GM19467 (cell line): ENCODE measurements around the gene MTARC1.
A peak's percentile ranks its signal among the peaks of the same experiment; 100 is the strongest.

ENCODE experiments used
- ATAC-seq: cut with Tn5 transposase; IDR thresholded peaks from one replicate; pipeline ENCODE4 v1.9.1; 2021; ENCODE audit warnings: mild to moderate bottlenecking, moderate library complexity; ENCODE audit not compliant: unreplicated experiment

Gene MTARC1

GRCh38 chr1:220786337-220787068, at the start of gene MTARC1:
Gene MTARC1 (plus strand): TSS chr1:220786913. CDS start chr1:220786945, 32 bp downstream.
- peak; percentile 60 for ATAC-seq

- no peak for ATAC-seq
Observed at GRCh38 chr1:220741349-220741748, 45.4 kb upstream of the MTARC1 start.

GRCh38 chr1:220741825-220742224, 44.9 kb upstream of the MTARC1 start:
- no peak for ATAC-seq

- ATAC-seq = no peak
Observed at GRCh38 chr1:220742520-220742919, 44.2 kb upstream of the MTARC1 start.

- no peak for ATAC-seq
Observed at GRCh38 chr1:220746851-220747250, 39.9 kb upstream of the MTARC1 start.

GRCh38 chr1:220747437-220748088, 39.1 kb upstream of the MTARC1 start:
- ATAC-seq = no peak

GRCh38 chr1:220748089-220748934, 38.4 kb upstream of the MTARC1 start, which contains the start of gene MTARC2:
Gene MTARC2 (plus strand): TSS chr1:220748322. CDS start chr1:220748532, 210 bp downstream.
- ATAC-seq = peak; percentile 90

- ATAC-seq = no peak
Observed at GRCh38 chr1:220748936-220749335, 37.8 kb upstream of the MTARC1 start.

GRCh38 chr1:220750131-220750515, 36.6 kb upstream of the MTARC1 start:
- ATAC-seq = no peak

GRCh38 chr1:220751111-220751510, 35.6 kb upstream of the MTARC1 start:
- no peak for ATAC-seq

- no peak for ATAC-seq
Observed at GRCh38 chr1:220754212-220754917, 32.3 kb upstream of the MTARC1 start.

- no peak for ATAC-seq
Observed at GRCh38 chr1:220754918-220755295, 31.8 kb upstream of the MTARC1 start.

GRCh38 chr1:220755309-220755708, 31.4 kb upstream of the MTARC1 start:
- no peak for ATAC-seq

- no peak for ATAC-seq
Observed at GRCh38 chr1:220757441-220757840, 29.3 kb upstream of the MTARC1 start.

GRCh38 chr1:220759147-220759546, 27.6 kb upstream of the MTARC1 start:
- ATAC-seq = no peak

- no peak for ATAC-seq
Observed at GRCh38 chr1:220761688-220762427, 24.9 kb upstream of the MTARC1 start.

GRCh38 chr1:220764757-220765156, 22.0 kb upstream of the MTARC1 start:
- no peak for ATAC-seq

- no peak for ATAC-seq
Observed at GRCh38 chr1:220767312-220768125, 19.2 kb upstream of the MTARC1 start.

- no peak for ATAC-seq
Observed at GRCh38 chr1:220768126-220768601, 18.5 kb upstream of the MTARC1 start.
